Measurements from ENCODE around the gene DHRS1.

Gene DHRS1

DNA sequence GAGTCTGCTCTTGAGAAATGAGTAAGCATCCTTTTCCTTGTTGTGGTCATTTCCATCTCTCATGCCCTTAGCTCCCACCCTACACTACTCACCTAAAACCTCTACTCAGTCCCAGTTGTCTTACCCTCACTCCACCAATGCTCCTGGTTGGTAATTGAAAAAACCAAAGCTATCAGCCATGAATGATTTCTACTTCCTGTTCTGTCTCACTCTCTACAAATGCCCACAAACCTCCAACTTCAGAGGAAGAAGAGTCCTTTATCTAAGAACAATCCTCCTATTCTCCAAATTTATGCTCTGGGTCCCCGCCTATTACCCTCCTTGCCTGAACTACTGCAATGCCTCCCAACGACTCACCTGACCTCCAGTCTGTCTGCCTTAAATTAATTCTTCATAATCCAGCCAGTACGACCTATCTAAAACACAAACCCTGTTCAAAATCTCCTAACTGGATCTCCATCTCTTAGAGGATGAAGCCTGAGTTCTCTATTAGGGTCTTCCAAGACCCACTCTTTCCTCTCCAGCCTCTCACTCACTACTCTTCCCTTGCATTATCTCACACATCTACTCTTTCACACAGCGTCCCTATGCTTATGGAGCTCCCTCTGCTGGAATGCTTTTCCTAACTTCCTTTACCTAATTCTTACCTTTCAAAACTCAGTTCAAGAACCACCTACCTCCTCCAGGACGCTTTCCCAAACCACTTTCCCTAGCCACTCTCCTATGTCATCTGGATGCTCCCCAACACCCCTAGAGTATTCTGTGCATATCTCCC lies 2.2 kb downstream of the DHRS1 start:
- TF ChIP-seq, protein P1, sequence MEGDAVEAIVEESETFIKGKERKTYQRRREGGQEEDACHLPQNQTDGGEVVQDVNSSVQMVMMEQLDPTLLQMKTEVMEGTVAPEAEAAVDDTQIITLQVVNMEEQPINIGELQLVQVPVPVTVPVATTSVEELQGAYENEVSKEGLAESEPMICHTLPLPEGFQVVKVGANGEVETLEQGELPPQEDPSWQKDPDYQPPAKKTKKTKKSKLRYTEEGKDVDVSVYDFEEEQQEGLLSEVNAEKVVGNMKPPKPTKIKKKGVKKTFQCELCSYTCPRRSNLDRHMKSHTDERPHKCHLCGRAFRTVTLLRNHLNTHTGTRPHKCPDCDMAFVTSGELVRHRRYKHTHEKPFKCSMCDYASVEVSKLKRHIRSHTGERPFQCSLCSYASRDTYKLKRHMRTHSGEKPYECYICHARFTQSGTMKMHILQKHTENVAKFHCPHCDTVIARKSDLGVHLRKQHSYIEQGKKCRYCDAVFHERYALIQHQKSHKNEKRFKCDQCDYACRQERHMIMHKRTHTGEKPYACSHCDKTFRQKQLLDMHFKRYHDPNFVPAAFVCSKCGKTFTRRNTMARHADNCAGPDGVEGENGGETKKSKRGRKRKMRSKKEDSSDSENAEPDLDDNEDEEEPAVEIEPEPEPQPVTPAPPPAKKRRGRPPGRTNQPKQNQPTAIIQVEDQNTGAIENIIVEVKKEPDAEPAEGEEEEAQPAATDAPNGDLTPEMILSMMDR (IDR thresholded peaks at IDR 0.05; ENCODE audit: borderline replicate concordance, insufficient read depth, low read depth, low read length) = no peak
- no peak overlapping the region for H3K4me3 ChIP-seq (ENCODE audit: low read depth, low read length)

DNA sequence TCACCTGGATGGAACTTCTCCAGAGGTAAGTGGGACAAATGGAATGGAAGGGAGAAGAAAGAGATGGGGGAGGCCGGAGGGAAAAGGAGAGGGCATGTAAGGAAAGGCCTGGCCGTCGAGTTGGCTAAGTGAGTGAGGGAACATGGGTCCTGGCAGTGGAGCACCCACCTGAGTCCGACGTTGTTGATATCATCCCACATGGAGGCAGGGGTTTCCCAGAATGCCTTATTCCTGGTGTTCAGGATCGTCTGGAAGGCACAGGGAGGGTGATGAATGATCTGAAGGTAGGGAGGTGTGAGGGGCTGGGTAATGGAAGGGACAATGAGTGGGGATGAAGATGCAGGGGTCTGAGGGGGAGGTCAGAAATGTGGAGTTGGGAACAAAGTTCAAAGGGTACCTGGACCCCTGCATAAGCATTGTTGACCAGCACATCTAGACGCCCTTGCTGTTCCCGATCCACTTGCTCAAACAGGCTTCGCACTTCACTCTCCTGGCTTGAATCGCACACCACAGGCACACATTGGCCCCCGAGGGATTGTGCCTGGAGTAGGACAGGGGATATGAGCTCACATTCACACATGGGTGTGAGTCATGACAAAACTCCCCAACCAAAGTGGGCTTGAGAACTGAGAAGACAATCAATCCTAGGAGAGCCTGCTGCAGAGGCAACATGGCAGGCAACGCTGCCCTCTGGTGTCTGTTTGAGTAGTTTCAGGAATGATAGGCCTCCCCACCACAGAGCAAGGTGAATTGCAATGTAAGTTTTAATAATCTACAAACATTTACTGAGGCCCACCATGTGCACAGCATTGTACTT lies 3.0 kb downstream of the DHRS1 start:
- TF ChIP-seq, protein P1 (IDR thresholded peaks at IDR 0.05; ENCODE audit: borderline replicate concordance, insufficient read depth, low read depth, low read length) = peak; percentile 72; the same call in 1 of the 2 replicates
- no peak overlapping the region for H3K4me3 ChIP-seq (ENCODE audit: low read depth, low read length)

DNA sequence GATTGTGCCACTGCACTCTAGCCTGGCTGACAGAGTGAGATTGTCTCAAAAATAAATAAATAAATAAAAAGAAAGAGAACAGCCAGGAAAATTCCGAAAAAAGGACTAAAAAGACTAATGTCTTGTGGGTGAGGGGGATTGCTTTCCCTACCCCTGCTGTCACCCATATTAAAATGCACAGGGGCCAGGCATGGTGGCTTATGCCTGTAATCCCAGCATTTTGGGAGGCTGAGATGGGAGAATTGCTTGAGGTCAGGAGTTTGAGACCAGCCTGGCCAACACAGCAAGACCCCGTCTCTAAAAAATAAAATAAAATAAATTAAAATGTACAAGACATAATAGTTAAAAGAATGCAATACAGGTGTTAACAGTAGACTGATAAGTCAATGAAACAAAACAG lies 6.1 kb downstream of the DHRS1 start:
- H3K4me3 ChIP-seq (ENCODE audit: low read depth, low read length) = no peak overlapping the region
- TF ChIP-seq, protein P1 (IDR thresholded peaks at IDR 0.05; ENCODE audit: borderline replicate concordance, insufficient read depth, low read depth, low read length) = no peak

- no peak overlapping the region for H3K4me3 ChIP-seq (ENCODE audit: low read depth, low read length)
- TF ChIP-seq, protein P1 (IDR thresholded peaks at IDR 0.05; ENCODE audit: borderline replicate concordance, insufficient read depth, low read depth, low read length) = no peak
Measured at GRCh38 chr14:24292118-24292807, 7.3 kb downstream of the DHRS1 start.

- TF ChIP-seq, protein P1 (IDR thresholded peaks at IDR 0.05; ENCODE audit: borderline replicate concordance, insufficient read depth, low read depth, low read length) = no peak
- H3K4me3 ChIP-seq (ENCODE audit: low read depth, low read length) = no peak overlapping the region
Measured at GRCh38 chr14:24291446-24292117, 8.0 kb downstream of the DHRS1 start.

- no peak overlapping the region for H3K4me3 ChIP-seq (ENCODE audit: low read depth, low read length)
- TF ChIP-seq, protein P1 (IDR thresholded peaks at IDR 0.05; ENCODE audit: borderline replicate concordance, insufficient read depth, low read depth, low read length) = no peak
Measured at GRCh38 chr14:24290746-24291145, 8.8 kb downstream of the DHRS1 start.

Measured in GM12875 (cell line).